ENCODE data around the gene LRP6.

- TF ChIP-seq CTCF (IDR thresholded peaks at IDR 0.05), result no peak
- no peak for TF ChIP-seq POLR2A (IDR thresholded peaks at IDR 0.05)
Measured at GRCh38 chr12:12133785-12134184, 133.1 kb downstream of the LRP6 start.
